ENCODE results near the gene OSGEP.

OSGEP gene

GRCh38 chr14:20454516-20455354 lies at the start of gene OSGEP, which contains the start of gene APEX1:
Gene OSGEP (minus strand): TSS chr14:20454812. CDS start chr14:20454683, 129 bp downstream.
Gene APEX1 (plus strand): TSS chr14:20455226. CDS start chr14:20455646, 420 bp downstream.
- peak; percentile 100 for DNase-seq (ENCODE audit: low spot score)

GRCh38 chr14:20503898-20504297 lies 49.3 kb upstream of the OSGEP start:
- DNase-seq (ENCODE audit: low spot score), result peak; percentile 75

GRCh38 chr14:20501346-20501745 lies 46.7 kb upstream of the OSGEP start:
- no peak for DNase-seq (ENCODE audit: low spot score)

- no peak for DNase-seq (ENCODE audit: low spot score)
Observed at GRCh38 chr14:20499881-20500280, 45.3 kb upstream of the OSGEP start.

- no peak for DNase-seq (ENCODE audit: low spot score)
Observed at GRCh38 chr14:20499108-20499507, 44.5 kb upstream of the OSGEP start.

- no peak for DNase-seq (ENCODE audit: low spot score)
Observed at GRCh38 chr14:20498622-20499021, 44.0 kb upstream of the OSGEP start.

GRCh38 chr14:20494935-20495766 lies 40.5 kb upstream of the OSGEP start:
- no peak for DNase-seq (ENCODE audit: low spot score)

- DNase-seq (ENCODE audit: low spot score), result peak; percentile 70
Observed at GRCh38 chr14:20493634-20494033, 39.0 kb upstream of the OSGEP start.

- no peak for DNase-seq (ENCODE audit: low spot score)
Observed at GRCh38 chr14:20492486-20492885, 37.9 kb upstream of the OSGEP start.

- DNase-seq (ENCODE audit: low spot score), result no peak
Observed at GRCh38 chr14:20490563-20490962, 36.0 kb upstream of the OSGEP start.

- DNase-seq (ENCODE audit: low spot score), result no peak
Observed at GRCh38 chr14:20489093-20489994, 34.7 kb upstream of the OSGEP start.

- no peak for DNase-seq (ENCODE audit: low spot score)
Observed at GRCh38 chr14:20487396-20487725, 32.7 kb upstream of the OSGEP start.

GRCh38 chr14:20486684-20487395 lies 32.2 kb upstream of the OSGEP start:
- DNase-seq (ENCODE audit: low spot score), result no peak

GRCh38 chr14:20485900-20486299 lies 31.3 kb upstream of the OSGEP start:
- no peak for DNase-seq (ENCODE audit: low spot score)

GRCh38 chr14:20482382-20482781 lies 27.8 kb upstream of the OSGEP start:
- no peak for DNase-seq (ENCODE audit: low spot score)

- no peak for DNase-seq (ENCODE audit: low spot score)
Observed at GRCh38 chr14:20478894-20479293, 24.3 kb upstream of the OSGEP start.

- DNase-seq (ENCODE audit: low spot score), result peak; percentile 59
Observed at GRCh38 chr14:20477211-20477876, 22.7 kb upstream of the OSGEP start.

GRCh38 chr14:20476776-20477175 lies 22.2 kb upstream of the OSGEP start:
- DNase-seq (ENCODE audit: low spot score), result no peak

- no peak for DNase-seq (ENCODE audit: low spot score)
Observed at GRCh38 chr14:20472536-20473169, 18.0 kb upstream of the OSGEP start.

- no peak for DNase-seq (ENCODE audit: low spot score)
Observed at GRCh38 chr14:20470603-20470901, 15.9 kb upstream of the OSGEP start.

All from Ammon's horn (tissue), 1 donor.